HG03175 (cell line): ENCODE results near the gene ARF1.

Experiments
- ATAC-seq: cut with Tn5 transposase; IDR thresholded peaks from one replicate; pipeline ENCODE4 v1.9.1; 2021; ENCODE audit warnings: mild to moderate bottlenecking, moderate library complexity; ENCODE audit not compliant: unreplicated experiment

Gene ARF1

GRCh38 chr1:228048659-228049298 lies 33.7 kb upstream of the ARF1 start:
- no peak for ATAC-seq

GRCh38 chr1:228050571-228051231 lies 31.8 kb upstream of the ARF1 start:
- ATAC-seq, result no peak

GRCh38 chr1:228058172-228058948 lies 24.1 kb upstream of the ARF1 start:
- ATAC-seq, result no peak

- ATAC-seq, result no peak
These were observed 23.4 kb upstream of the ARF1 start for GRCh38 chr1:228058949-228059633.

- ATAC-seq, result no peak
These were observed 22.7 kb upstream of the ARF1 start for GRCh38 chr1:228059634-228060457.

GRCh38 chr1:228060458-228061190 lies 21.9 kb upstream of the ARF1 start:
- no peak for ATAC-seq

DNA sequence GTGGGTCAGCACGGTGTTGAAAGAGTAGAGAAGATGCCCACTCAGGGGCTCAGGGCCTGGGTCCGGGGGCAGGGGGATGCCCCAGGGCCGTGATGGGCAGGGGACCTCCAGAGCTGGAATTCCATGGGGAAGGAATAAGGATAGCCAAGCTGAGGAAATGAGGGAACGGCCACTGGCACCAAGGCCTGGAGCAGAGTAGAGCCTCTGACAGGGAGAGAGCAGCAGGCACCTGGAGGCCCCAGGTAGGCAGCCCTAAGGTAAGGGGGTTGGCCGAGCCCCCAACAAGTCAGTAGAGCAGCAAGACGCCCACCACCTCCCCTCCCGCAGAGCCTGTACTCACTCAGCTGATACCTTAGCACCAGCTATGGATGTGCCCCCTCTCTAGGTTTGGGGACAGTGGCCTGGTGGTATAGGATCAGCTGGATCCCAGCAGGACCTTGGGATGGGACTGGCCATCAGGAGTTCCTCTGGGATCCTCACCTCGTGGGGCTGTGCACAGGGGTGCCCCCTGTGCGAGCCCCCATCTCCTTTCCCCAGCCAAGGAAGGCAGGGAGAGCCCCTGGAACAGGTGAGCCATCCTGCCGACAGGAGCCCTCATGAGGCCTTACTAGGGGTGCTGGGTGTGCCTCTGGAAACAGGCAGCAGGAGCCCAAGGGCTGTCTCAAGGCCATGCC lies 21.0 kb upstream of the ARF1 start:
- no peak for ATAC-seq

DNA sequence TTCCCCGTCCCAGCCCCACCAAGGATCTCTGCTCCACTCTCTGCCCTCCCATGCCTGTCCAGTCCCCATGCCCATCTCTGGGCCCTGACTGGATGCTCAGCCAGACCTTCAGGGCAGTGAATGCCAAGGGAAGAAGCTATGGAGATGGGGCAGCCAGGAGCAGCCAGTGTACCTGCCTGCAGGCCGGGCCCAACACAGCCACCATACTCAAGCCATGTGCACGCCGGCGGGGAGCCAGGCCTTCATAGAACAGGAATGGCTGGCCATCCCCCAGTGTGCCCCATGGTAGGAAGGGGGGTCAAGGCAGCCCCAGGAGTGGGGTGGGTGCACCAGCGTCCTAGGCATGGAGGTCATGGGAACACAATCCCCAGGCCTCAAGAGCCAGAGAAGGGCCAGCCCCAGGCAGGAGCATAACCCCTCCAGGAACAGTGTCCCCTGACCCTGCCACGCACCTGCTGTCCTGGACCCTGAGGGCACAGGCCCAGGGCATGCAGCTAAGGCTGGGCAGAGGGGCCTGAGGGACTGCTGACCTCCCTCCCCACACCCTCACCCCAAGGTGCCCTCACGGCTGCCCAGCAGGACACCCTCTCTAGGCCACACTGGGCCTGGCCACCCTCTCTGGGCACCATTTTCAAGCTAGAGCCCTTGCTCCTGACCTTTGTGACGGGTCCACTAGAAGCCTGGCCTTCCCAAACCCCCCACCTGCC lies 20.3 kb upstream of the ARF1 start:
- no peak for ATAC-seq

GRCh38 chr1:228062812-228063211 lies 19.7 kb upstream of the ARF1 start:
- no peak for ATAC-seq

- no peak for ATAC-seq
These were observed 19.0 kb upstream of the ARF1 start for GRCh38 chr1:228063251-228064191.

- ATAC-seq, result no peak
These were observed 18.2 kb upstream of the ARF1 start for GRCh38 chr1:228064296-228064695.

- no peak for ATAC-seq
These were observed 17.6 kb upstream of the ARF1 start for GRCh38 chr1:228064741-228065542.

- ATAC-seq, result no peak
These were observed 16.8 kb upstream of the ARF1 start for GRCh38 chr1:228065543-228066347.

DNA sequence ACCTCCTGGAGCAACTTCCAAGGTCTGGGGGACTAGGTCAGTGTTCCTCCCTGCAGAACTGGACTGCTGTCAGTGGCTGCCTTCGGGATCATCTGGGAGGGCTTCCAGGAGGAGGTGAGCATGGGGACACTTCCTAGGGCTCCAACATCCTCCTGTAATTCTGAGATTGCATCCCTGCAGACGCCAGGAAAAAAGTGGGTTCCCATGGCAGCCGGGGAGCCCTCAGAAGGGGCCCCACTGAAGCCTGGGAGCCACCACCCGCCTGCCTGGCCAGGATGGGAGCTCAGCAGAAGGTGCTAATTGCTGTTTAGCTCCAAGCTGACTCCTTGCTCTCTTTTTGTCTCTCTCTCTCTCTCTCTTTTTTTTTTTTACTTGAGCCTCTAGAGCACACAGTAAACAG lies 16.1 kb upstream of the ARF1 start:
- no peak for ATAC-seq

GRCh38 chr1:228066891-228067654 lies 15.4 kb upstream of the ARF1 start:
- no peak for ATAC-seq
